Caco-2 (cell line): ENCODE data around the gene ANKRD12. TPM values are rescaled to one million over a fixed set of nuclear protein-coding genes. Genes with fewer than 3 reads are reported as not detected.

ENCODE experiments used
- BruUV-seq: library from RNA; stranded (reverse); fragments of 400-500 nt; replicated peaks from 2 replicates; lab custom pipeline; 2021; lab: Mats Ljungman, UMichigan
- CTCF ChIA-PET: fragments of 300-600 bp; sonication (Branson Sonifier 250); formaldehyde crosslinking; loops from one replicate; lab custom pipeline; 2022; ENCODE audit warnings: antibody characterized with exemption; lab: Charles Lee
- POLR2A ChIA-PET: fragments of 300-600 bp; sonication (Branson Sonifier 250); formaldehyde crosslinking; loops from one replicate; lab custom pipeline; 2022; ENCODE audit warnings: antibody characterized with exemption; lab: Charles Lee
- DNase-seq, 2 experiments: peaks; one replicate each; pipeline versions ENCODE4 v3.0.0 to v3.0.0-alpha.2; 2020 to 2022
- H3K27me3 ChIP-seq: replicated peaks from 2 replicates; pipeline ENCODE4 v1.6.0; 2011; ENCODE audit warnings: low read length; ENCODE audit not compliant: control insufficient read depth, insufficient read depth
- H3K36me3 ChIP-seq: 2 replicates; pipeline ENCODE4 v1.5.1; 2011; ENCODE audit warnings: low read length; ENCODE audit not compliant: control insufficient read depth, insufficient read depth
- H3K4me1 ChIP-seq: fragments of 250-450 bp; sonication (Bioruptor Pico); 2 replicates; pipeline ENCODE4 v1.5.1; 2020; ENCODE audit warnings: mild to moderate bottlenecking
- H3K4me3 ChIP-seq: 2 replicates; pipeline ENCODE4 v1.5.1; 2011; ENCODE audit warnings: low read depth, mild to moderate bottlenecking, control low read depth, low read length
- H3K9me3 ChIP-seq: fragments of 250-450 bp; sonication (Bioruptor Pico); 2 replicates; pipeline ENCODE4 v1.5.1; 2020; ENCODE audit warnings: mild to moderate bottlenecking, moderate library complexity
- H3K27ac Mint-ChIP-seq: one replicate; pipeline ENCODE4 v1.8.0; 2022; ENCODE audit warnings: mixed read lengths; ENCODE audit not compliant: unreplicated experiment
- H3K27me3 Mint-ChIP-seq: one replicate; pipeline ENCODE4 v1.8.0; 2022; ENCODE audit warnings: mixed read lengths; ENCODE audit not compliant: insufficient read depth, unreplicated experiment
- H3K36me3 Mint-ChIP-seq: one replicate; pipeline ENCODE4 v1.8.0; 2022; ENCODE audit warnings: mild to moderate bottlenecking, mixed read lengths; ENCODE audit not compliant: insufficient read depth, unreplicated experiment
- H3K4me1 Mint-ChIP-seq: one replicate; pipeline ENCODE4 v1.8.0; 2022; ENCODE audit warnings: low read depth, mixed read lengths; ENCODE audit not compliant: unreplicated experiment
- H3K4me3 Mint-ChIP-seq: one replicate; pipeline ENCODE4 v1.8.0; 2022; ENCODE audit warnings: mild to moderate bottlenecking, moderate library complexity, mixed read lengths; ENCODE audit not compliant: unreplicated experiment
- H3K9me3 Mint-ChIP-seq: one replicate; pipeline ENCODE4 v1.8.0; 2022; ENCODE audit warnings: mixed read lengths; ENCODE audit not compliant: unreplicated experiment
- intact Hi-C: fragments of 100-400 bp; cut with micrococcal nuclease; formaldehyde crosslinking; loops from one replicate; pipeline ENCODE4 v1.10.0; 2022; ENCODE audit not compliant: unreplicated experiment
- total RNA-seq: library from RNA; stranded (reverse); gene quantifications from 2 replicates; pipeline ENCODE4 v1.2.3, GENCODE V29; 2022
- TF ChIP-seq, protein P1 (sequence below), 2 experiments: fragments of 200-600 bp in 1 of 2; IDR thresholded peaks; 1 replicate in 1 of 2; 2 replicates in 1 of 2; pipeline versions ENCODE4 v1.5.1 to v1.8.0; 2011 to 2022; ENCODE audit warnings: antibody characterized with exemption in 1 of 2, control low read depth in 1 of 2, inconsistent platforms in 1 of 2, low read depth in 1 of 2, low read length in 1 of 2, mild to moderate bottlenecking in 1 of 2, moderate library complexity in 1 of 2; ENCODE audit not compliant: insufficient read depth in 1 of 2, severe bottlenecking in 1 of 2, unreplicated experiment in 1 of 2

ANKRD12 gene
- total RNA-seq, 1 experiment from 2014 or later, result 33.2 TPM

- TF ChIP-seq, protein P1, sequence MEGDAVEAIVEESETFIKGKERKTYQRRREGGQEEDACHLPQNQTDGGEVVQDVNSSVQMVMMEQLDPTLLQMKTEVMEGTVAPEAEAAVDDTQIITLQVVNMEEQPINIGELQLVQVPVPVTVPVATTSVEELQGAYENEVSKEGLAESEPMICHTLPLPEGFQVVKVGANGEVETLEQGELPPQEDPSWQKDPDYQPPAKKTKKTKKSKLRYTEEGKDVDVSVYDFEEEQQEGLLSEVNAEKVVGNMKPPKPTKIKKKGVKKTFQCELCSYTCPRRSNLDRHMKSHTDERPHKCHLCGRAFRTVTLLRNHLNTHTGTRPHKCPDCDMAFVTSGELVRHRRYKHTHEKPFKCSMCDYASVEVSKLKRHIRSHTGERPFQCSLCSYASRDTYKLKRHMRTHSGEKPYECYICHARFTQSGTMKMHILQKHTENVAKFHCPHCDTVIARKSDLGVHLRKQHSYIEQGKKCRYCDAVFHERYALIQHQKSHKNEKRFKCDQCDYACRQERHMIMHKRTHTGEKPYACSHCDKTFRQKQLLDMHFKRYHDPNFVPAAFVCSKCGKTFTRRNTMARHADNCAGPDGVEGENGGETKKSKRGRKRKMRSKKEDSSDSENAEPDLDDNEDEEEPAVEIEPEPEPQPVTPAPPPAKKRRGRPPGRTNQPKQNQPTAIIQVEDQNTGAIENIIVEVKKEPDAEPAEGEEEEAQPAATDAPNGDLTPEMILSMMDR (IDR thresholded peaks at IDR 0.05; ENCODE audit: insufficient read depth in 1 of 2, low read depth in 1 of 2, low read length in 1 of 2, severe bottlenecking in 1 of 2, unreplicated experiment in 1 of 2), result no peak
- Histone ChIP-seq H3K4me3 (no peak overlapping the region), H3K36me3 (no peaks in the 10 kb centered on the region), H3K9me3 (no peaks in the 10 kb centered on the region), H3K4me1 (no peaks in the 10 kb centered on the region), H3K27me3 (no peaks in the 10 kb centered on the region)
- H3K4me3 Mint-ChIP-seq, result no peak overlapping the region
- CTCF ChIA-PET, result no interaction called here
- H3K9me3 Mint-ChIP-seq, result no peaks in the 10 kb centered on the region
- DNase-seq, result no peak
- intact Hi-C loops, result loop anchor here (10.0 kb wide), 1 partner anchor 231 kb away; no protein-coding TSS in a partner anchor
- no peaks in the 10 kb centered on the region for H3K4me1 Mint-ChIP-seq
- no peak overlapping the region for H3K27ac Mint-ChIP-seq
- POLR2A ChIA-PET, result no interaction called here
- BruUV-seq, result no TSS peak
- no peaks in the 10 kb centered on the region for H3K27me3 Mint-ChIP-seq
- peaks cover 10% of the 10 kb centered on the region for H3K36me3 Mint-ChIP-seq
These were observed 147.2 kb downstream of the ANKRD12 start for GRCh38 chr18:9283791-9284190.

DNA sequence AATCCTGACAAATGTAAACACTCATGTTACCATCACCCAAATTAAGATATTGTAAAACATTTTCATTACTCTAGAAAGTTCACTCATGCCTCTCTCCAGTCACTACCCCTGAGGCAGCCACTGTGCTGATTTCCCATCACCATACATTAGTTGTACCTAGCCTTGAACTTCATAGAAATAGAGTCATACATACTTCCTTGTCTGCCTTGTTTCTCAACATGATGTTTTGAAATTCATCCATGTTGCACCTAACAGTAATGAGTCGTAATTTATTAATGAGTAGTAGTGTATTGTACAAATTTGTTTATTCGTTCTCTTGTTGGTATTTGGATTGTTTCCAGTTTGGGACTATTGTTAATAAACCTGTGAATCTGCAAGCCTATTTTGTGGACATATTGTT is 149.0 kb downstream of the ANKRD12 start:
- Mint-ChIP-seq H3K4me3 (no peak overlapping the region), H3K36me3 (peaks cover 5% of the 10 kb centered on the region), H3K9me3 (no peaks in the 10 kb centered on the region), H3K27ac (no peak overlapping the region), H3K27me3 (no peaks in the 10 kb centered on the region), H3K4me1 (no peaks in the 10 kb centered on the region)
- CTCF ChIA-PET, result no interaction called here
- POLR2A ChIA-PET, result no interaction called here
- no peak for DNase-seq
- no TSS peak for BruUV-seq
- H3K36me3 ChIP-seq, result no peaks in the 10 kb centered on the region
- intact Hi-C loops, result loop anchor here (10.0 kb wide), 1 partner anchor 229 kb away; no protein-coding TSS in a partner anchor
- no peaks in the 10 kb centered on the region for H3K27me3 ChIP-seq
- H3K4me3 ChIP-seq, result no peak overlapping the region
- TF ChIP-seq, protein P1 (IDR thresholded peaks at IDR 0.05; ENCODE audit: insufficient read depth in 1 of 2, low read depth in 1 of 2, low read length in 1 of 2, severe bottlenecking in 1 of 2, unreplicated experiment in 1 of 2), result no peak
- no peaks in the 10 kb centered on the region for H3K4me1 ChIP-seq
- H3K9me3 ChIP-seq, result no peaks in the 10 kb centered on the region

DNA sequence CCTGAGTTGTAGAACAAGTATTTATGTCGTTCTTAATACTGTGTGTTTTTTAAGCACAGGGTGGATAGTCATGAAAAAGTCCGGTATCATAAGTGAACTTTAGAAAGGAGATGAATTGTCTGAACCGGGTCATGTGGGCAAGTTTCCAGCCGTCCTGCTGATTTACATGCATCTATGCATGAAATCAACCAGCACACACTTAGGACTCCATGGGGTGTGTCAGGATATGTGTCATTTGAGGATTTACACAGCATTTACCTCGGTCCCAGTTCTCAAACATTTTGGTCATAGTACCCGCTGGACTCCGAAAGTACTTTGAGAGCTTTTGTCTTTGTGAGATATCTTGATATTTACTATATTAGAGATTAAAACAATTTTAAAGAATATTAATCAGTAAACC is 150.5 kb downstream of the ANKRD12 start:
- ChIA-PET CTCF (no interaction called here), POLR2A (no interaction called here)
- Histone ChIP-seq H3K4me3 (no peak overlapping the region), H3K9me3 (no peaks in the 10 kb centered on the region), H3K4me1 (no peaks in the 10 kb centered on the region), H3K36me3 (no peaks in the 10 kb centered on the region), H3K27me3 (no peaks in the 10 kb centered on the region)
- Mint-ChIP-seq H3K27ac (no peak overlapping the region), H3K9me3 (peaks cover 5% of the 10 kb centered on the region), H3K27me3 (no peaks in the 10 kb centered on the region), H3K4me1 (no peaks in the 10 kb centered on the region), H3K4me3 (no peak overlapping the region), H3K36me3 (no peaks in the 10 kb centered on the region)
- TF ChIP-seq, protein P1 (IDR thresholded peaks at IDR 0.05; ENCODE audit: insufficient read depth in 1 of 2, low read depth in 1 of 2, low read length in 1 of 2, severe bottlenecking in 1 of 2, unreplicated experiment in 1 of 2), result no peak
- intact Hi-C loops, result loop anchor here (10.0 kb wide), 1 partner anchor 228 kb away; no protein-coding TSS in a partner anchor
- BruUV-seq, result no TSS peak
- no peak for DNase-seq
